HG03378 (cell line): ENCODE measurements around the gene CHN2.

Source experiments
- ATAC-seq: cut with Tn5 transposase; IDR thresholded peaks from one replicate; pipeline ENCODE4 v1.9.1; 2021; ENCODE audit warnings: mild to moderate bottlenecking, moderate library complexity; ENCODE audit not compliant: unreplicated experiment

The CHN2 gene

DNA sequence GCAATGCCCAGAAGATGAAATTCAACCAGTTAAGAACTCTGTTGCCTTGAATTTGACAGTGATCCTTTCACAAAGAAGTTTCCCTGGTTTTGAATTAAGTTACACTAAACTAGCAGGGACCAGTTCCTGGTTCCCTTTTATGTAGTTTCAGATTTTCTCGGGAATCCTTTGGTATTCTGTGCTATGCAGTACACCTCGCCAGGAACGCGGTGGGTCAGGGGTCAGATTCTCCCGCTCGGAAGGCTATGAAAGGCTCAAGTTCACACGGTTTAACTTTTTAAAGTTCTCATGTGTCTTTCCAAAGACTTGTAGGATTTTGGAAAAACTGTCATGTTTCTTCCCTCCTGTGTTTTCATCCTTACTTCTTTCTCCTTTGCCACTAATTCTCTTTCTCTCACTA is 264.4 kb downstream of the CHN2 start:
- ATAC-seq, result no peak

- no peak for ATAC-seq
These were observed 265.0 kb downstream of the CHN2 start for GRCh38 chr7:29459589-29459988.

- no peak for ATAC-seq
These were observed 267.4 kb downstream of the CHN2 start for GRCh38 chr7:29461996-29462395.

DNA sequence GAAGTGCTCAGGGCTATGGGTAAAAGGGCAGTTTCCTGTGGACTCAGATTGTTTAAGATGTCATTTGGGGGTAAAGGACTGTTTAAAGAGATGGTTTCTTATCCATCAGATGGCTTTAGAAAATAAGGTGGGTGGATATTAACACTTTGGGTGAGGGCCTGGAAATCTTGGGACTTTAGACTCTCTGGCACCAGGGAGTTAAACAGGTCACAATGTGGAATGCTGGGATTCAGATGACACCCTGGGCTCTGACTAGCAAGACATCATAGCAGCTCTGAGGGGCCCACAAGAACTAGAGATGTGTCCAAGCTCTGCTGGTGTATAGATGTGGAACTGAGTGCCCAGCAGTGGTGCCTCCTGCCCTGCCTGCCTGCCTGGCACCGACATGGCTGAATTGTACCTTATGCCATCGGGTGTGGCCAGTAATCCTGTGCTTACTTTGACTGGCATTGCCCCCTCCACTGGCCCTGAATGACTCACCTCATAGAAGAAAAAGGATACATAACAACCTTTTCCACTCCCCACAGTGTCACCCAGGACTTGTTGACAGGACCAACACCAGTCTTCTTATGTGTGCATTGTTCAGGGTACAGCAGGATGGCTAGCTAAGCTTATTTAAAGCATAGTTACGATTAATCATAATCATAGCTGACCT is 269.1 kb downstream of the CHN2 start:
- no peak for ATAC-seq

GRCh38 chr7:29464753-29465152 is 270.2 kb downstream of the CHN2 start:
- no peak for ATAC-seq

GRCh38 chr7:29467193-29467926 is 272.8 kb downstream of the CHN2 start:
- no peak for ATAC-seq

DNA sequence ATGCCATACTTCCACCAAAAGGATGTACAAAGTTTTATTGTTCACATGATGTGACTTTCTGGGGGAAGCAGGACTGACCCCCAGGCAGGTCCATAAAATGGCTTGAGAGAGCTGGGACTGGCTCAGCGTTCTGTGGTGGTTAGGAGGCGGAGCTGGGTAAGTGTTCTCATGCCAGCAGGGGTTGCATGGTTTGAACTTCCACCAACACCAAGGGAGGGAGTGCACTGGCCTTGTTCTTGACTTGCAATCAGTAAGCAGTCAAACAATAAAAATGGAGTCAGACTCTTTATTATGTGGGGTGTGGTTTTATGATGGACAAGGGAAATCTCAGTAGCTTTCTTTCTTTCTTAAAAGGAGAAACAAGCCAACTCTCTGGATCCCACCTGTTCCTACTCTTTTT is 273.6 kb downstream of the CHN2 start:
- no peak for ATAC-seq

DNA sequence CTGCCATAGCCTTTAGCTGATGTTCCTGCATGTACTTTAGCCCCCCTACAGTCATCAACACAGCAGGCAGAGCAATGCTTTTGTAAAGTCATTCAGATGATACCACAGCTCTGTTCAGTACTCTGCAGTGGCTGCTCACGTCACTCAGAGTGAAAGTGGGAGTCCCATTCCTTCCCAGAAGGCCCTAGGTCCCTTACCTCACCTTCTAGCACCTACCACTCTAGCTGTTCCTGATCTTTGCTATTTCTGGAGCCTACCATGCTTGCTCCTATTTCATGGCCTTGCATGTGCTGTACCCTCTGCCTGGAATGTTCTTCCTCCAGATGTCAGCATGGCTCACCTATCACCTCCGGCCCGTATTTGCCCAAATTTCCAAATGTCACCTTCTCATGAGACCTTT is 274.7 kb downstream of the CHN2 start:
- ATAC-seq, result no peak

GRCh38 chr7:29469976-29470557 is 275.5 kb downstream of the CHN2 start:
- ATAC-seq, result no peak

GRCh38 chr7:29471444-29472138 is 277.0 kb downstream of the CHN2 start:
- ATAC-seq, result no peak

DNA sequence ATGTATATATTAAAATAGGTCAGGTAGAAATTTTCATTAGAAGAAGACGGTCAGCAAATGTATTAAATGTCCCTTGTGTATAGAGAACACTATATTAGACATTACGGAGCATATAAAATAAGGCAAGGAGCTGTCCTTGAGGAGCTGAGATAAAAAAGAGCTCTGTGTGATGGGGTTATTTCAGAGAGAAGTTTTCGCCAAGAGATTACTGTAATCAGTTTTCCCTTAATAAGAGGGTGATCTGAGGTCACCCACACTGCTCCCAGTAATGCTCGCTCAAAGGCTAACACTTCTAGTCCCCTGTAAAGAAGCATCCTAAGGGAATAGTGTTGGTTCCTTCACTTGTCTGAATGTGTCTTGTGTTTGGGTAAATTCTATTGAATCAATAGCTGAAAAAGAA is 282.3 kb downstream of the CHN2 start:
- ATAC-seq, result no peak

GRCh38 chr7:29478226-29478625 is 283.7 kb downstream of the CHN2 start:
- ATAC-seq, result no peak

- no peak for ATAC-seq
These were observed 284.2 kb downstream of the CHN2 start for GRCh38 chr7:29478687-29479240.

DNA sequence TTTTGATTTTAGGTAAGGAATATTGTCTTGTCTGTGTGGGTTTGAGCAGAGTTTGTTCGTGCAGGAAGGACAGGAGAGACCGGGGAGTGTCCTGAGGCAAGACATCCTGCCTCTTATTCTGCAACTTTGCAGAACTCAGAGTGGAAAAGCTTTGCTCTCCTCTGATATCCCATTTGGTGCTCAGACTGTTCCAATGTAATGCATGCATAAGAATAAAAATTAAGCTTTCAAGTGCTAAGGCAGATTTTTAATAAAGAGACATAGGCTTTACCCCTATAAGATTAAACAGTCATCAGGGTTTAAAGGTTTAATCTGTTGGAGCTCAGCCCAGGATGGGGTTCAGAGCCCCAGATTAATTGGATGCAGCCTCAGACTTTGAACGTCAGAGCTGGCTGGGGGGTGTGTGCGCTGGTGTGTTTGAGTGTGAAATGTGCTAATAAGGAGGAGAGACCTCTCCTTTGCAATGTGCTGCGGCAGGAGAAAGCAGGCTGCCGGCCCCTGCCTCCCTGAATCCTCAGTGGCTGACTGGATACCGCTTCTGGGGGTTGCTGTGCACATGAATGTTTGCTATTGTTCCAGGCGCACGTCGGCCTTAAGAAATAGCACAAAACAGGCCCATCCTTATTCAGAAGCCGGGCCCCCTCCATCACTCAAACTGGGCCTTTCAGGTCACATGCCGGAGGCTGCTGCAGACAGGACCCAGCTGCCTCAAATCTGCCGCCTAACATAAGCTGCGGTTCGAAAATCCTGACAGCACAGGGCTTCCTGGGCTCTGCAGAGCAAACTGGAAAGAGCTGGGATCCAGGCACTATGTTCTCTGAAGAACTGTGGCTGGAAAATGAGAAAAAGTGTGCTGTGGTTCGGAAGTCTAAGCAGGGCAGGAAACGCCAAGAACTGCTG is 285.0 kb downstream of the CHN2 start:
- no peak for ATAC-seq

DNA sequence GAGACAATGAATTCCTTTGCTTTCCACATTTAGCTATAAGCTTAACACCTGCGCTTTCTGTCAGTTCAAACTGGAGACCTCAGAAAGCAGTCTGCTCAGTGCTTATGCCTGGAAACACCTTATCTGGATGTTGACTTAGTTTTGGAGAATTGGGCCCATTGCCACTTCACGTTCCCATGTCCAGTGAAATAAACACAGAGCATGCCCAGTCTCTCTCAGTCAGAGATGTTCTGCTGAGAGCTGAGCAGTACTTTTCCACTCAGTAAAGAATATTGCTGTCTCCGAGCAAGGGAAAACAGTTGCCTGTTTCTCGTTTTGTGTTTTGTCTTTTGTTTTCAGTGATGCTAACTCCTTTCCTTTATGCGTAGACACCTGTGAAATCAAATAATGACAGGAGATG is 285.9 kb downstream of the CHN2 start:
- no peak for ATAC-seq

DNA sequence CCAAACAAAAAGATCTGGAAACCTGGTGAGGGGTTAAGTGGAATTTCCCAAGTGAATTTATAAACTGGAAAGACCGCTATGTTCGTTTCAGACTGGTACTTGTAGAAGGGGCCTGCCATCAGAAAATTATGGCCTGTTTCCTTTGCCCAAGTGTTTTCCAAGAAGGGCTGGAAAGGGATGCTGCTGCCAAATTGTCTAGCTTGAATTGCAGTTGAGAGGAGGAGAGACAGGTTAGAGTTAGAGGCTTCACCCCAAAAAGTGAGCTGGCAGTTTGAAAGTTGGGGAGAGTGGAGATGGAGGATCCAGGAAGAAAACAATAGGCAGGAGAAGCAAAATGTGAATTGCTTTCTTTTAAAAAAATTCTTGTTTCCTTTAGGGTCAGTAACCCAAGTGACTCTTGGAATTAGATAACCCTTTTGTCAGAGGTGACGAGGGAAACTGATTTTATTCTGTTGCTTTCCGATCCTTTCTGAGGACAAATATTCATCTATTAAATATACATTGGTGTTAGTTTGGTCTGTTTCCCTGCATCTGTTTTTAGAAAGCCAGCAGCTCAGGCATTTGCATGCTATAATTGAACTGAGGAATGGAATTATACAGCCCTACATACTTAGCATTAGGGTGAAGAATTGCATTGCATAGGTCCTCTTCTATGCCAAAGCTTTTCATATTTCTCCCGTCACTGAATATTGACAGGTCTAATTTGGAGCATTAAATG is 286.5 kb downstream of the CHN2 start:
- no peak for ATAC-seq

DNA sequence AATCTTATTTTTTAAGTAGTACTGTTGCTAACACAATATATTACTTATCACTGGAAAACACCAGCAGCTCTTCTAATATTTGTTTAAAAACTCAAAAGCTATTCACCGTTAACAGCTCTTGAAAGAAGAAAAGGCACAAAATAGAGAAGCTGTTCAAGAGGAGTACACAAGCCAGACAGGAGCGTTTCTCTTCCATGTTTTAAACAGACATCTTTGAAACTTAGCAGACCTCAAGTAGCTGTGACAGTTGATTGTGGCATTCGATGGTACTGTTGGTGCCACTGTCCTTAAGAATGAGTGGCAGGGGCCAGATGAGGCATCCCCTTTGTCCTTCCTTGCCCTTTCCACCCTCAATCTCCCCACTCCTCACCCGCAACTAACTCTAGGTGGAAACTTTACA is 287.5 kb downstream of the CHN2 start:
- no peak for ATAC-seq

GRCh38 chr7:29483219-29484104 is 288.9 kb downstream of the CHN2 start:
- ATAC-seq, result no peak

DNA sequence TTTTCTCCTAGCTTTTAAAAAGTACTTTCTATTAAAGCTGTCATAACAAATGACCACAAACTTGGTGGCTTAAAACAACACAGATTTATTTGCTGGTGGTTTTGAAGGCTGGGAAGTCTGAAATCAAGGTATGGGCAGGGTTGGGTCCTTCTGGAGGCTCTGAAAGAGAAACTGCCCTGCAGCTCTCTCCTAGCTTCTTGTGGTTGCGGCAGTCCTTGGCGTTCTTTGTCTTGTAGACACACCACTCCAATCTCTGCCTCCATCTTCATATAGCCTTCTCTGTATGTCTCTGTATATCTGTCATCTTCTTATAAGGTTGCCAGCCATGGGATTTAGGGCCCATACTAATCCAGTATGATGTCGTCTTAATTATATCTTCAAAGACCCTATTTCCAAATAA is 289.7 kb downstream of the CHN2 start:
- ATAC-seq, result no peak
